Upper lobe of left lung (tissue), 4 donors: ENCODE measurements around the gene CEP41.

Source experiments
- POLR2A ChIP-seq, 4 donors: fragments of 450-650 bp; IDR thresholded peaks; one replicate each; pipeline ENCODE4 v1.5.1; 2016 to 2017; ENCODE audit warnings: antibody characterized with exemption in 4 of 4, mild to moderate bottlenecking in 2 of 4
- POLR2AphosphoS5 ChIP-seq, 2 donors: sonication (generic); formaldehyde crosslinking; IDR thresholded peaks; one replicate each; pipeline ENCODE4 v1.5.1; 2017; ENCODE audit warnings: antibody characterized with exemption in 2 of 2
- TF ChIP-seq, protein P1 (sequence below), 6 experiments: fragments of 450-650 bp in 4 of 6; fragments of 200-600 bp in 2 of 6; sonication (generic) in 2 of 6; IDR thresholded peaks; one replicate each; pipeline ENCODE4 v1.5.1; 2016 to 2019; ENCODE audit warnings: antibody characterized with exemption in 6 of 6

DNA sequence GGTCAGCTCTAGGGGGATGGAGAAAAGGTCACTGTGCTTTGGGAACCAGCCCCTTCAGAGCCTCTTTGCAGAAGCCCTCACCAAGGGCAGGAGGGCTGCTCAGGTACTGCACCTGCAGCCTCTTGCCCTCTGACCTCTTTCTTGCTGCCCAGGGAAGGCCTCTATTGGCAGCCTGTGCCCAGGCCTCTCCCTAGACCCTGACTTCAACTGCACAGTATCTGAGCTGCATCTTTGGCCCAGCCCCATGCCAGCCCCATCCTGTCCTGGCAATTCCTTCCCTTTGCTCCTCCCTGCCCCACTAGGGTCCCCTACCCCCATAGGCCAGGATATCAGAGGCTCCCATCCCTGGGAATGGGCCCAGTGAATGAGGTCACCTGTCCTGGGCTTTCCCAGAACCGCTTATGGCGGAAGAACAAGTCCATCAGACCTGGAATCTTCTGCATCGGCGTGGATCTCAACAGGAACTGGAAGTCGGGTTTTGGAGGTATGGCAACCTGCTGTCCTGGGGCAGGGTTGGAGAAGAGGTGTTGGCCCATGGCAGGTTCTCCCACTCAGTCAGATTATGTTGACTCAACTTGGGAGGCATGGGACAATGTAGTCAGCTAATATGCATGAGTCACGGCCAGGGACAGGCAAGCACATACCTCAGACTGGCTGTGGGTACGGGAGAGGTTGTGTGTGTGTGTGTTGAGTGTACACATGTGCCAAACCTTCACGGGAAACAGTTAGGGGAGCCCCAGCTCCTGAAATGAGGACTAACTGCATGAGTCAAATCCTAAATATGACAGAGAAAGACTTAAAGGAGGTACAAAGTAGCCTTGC, 77.6 kb downstream of the CEP41 start:
- TF ChIP-seq, protein P1, sequence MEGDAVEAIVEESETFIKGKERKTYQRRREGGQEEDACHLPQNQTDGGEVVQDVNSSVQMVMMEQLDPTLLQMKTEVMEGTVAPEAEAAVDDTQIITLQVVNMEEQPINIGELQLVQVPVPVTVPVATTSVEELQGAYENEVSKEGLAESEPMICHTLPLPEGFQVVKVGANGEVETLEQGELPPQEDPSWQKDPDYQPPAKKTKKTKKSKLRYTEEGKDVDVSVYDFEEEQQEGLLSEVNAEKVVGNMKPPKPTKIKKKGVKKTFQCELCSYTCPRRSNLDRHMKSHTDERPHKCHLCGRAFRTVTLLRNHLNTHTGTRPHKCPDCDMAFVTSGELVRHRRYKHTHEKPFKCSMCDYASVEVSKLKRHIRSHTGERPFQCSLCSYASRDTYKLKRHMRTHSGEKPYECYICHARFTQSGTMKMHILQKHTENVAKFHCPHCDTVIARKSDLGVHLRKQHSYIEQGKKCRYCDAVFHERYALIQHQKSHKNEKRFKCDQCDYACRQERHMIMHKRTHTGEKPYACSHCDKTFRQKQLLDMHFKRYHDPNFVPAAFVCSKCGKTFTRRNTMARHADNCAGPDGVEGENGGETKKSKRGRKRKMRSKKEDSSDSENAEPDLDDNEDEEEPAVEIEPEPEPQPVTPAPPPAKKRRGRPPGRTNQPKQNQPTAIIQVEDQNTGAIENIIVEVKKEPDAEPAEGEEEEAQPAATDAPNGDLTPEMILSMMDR (IDR thresholded peaks at IDR 0.05): no peak
- TF ChIP-seq POLR2AphosphoS5 (IDR thresholded peaks at IDR 0.05) (no peak), POLR2A (IDR thresholded peaks at IDR 0.05) (no peak)
